Heart right ventricle (tissue), 16 donors: ENCODE results near the gene CKS1B. TPM values are rescaled to one million over a fixed set of nuclear protein-coding genes. Genes with fewer than 3 reads are reported as not detected.

Experiments used
- ATAC-seq, 8 donors: fragments of 200-7000 bp; cut with Tn5 transposase; one replicate each; pipeline ENCODE4 v1.9.1; 2020; ENCODE audit warnings: mild to moderate bottlenecking in 8 of 8, moderate library complexity in 8 of 8, moderate number of reproducible peaks in 1 of 8
- DNase-seq, 2 donors: peaks; one replicate each; pipeline ENCODE4 v3.0.0-alpha.2; 2020
- H3K27ac ChIP-seq, 10 donors: fragments of 200-600 bp; sonication (generic) in 2 of 10; one replicate each; pipeline versions ENCODE4 v1.5.0 to v1.8.0; 2020 to 2022; ENCODE audit warnings: mild to moderate bottlenecking in 3 of 10
- H3K27me3 ChIP-seq, 7 donors: fragments of 200-600 bp; one replicate each; pipeline ENCODE4 v1.8.0; 2021 to 2022; ENCODE audit warnings: mild to moderate bottlenecking in 2 of 7
- H3K36me3 ChIP-seq, 9 donors: fragments of 200-600 bp; sonication (generic) in 1 of 9; one replicate each; pipeline versions ENCODE4 v1.5.0 to v1.8.0; 2020 to 2022; ENCODE audit warnings: mild to moderate bottlenecking in 2 of 9
- H3K4me1 ChIP-seq, 9 donors: fragments of 200-600 bp; sonication (generic) in 1 of 9; one replicate each; pipeline versions ENCODE4 v1.5.0 to v1.8.0; 2020 to 2022; ENCODE audit warnings: mild to moderate bottlenecking in 4 of 9
- H3K4me3 ChIP-seq, 10 donors: fragments of 200-600 bp; sonication (generic) in 2 of 10; one replicate each; pipeline versions ENCODE4 v1.5.0 to v1.8.0; 2020 to 2022; ENCODE audit warnings: mild to moderate bottlenecking in 7 of 10, moderate library complexity in 2 of 10
- H3K9me3 ChIP-seq, 11 donors: fragments of 200-600 bp in 10 of 11; sonication (generic) in 2 of 11; one replicate each; pipeline versions ENCODE4 v1.5.0 to v1.8.0; 2013 to 2022; ENCODE audit warnings: mild to moderate bottlenecking in 2 of 11, control low read depth in 1 of 11, moderate library complexity in 1 of 11
- CTCF ChIP-seq, 9 donors: fragments of 200-600 bp; sonication (generic) in 2 of 9; IDR thresholded peaks; one replicate each; pipeline versions ENCODE4 v1.5.0 to v1.8.0; 2021 to 2022; ENCODE audit warnings: antibody characterized with exemption in 9 of 9, mild to moderate bottlenecking in 5 of 9, moderate library complexity in 1 of 9
- WGBS, 2 donors: extraction: QIAGEN DNeasy Blood & Tissue Kit; methylation state at CpG; one replicate each; pipeline ENCODE4 v1.1.7; 2013; ENCODE audit warnings: inconsistent platforms in 1 of 2; 5-methylcytosine and 5-hydroxymethylcytosine counted together
- intact Hi-C, 10 donors: fragments of 100-400 bp; cut with DNase I; formaldehyde crosslinking; loops; one replicate each; pipeline versions ENCODE4 v1.11.1 to v1.14.2; 2022
- polyA plus RNA-seq, 2 donors: library from polyadenylated mRNA; stranded (reverse); fragments of 200-250 nt; gene quantifications; one replicate each; pipeline ENCODE4 v1.2.3, GENCODE V29; 2013
- total RNA-seq, 10 donors: library from RNA; stranded (reverse); fragmentation: NEBNext Ultra II Directional in 3 of 10; extraction: Animal tissue kit (Norgen Biotek cat#: 25700) in 3 of 10; gene quantifications; one replicate each; pipeline versions ENCODE4 v1.2.1 to v1.2.4, GENCODE V29; 2021 to 2023
- donor health status: Arrhythmogenic right ventricular cardiomyopathy.
- donor health status: ischemic (EF 13 %, LVEDD 7.1; RV severe dilation, severe dysfunction).
- donor health status: healthy with polysubstance abuse.
- donor health status: DM: no; HTN: yes; CAD: no.
- donor health status: DM: no; HTN: no; CAD: no.
- donor health status: ischemic (EF 25% LVEDD 6.9; RV normal size, moderate dysfunction).
- donor health status: ischemic (EF 25% LVEDD 5.7; RV mildly dilated, moderate dysfunction).
- donor health status: healthy.
- donor health status: DM: yes; HTN: yes; CAD: no.
- donor health status: Ischemic cardiomyopathy.
- donor health status: ischemic (EF 35%, LVEDD 5.7; RV mildly dilated, moderate dysfunction).
- donor health status: nonischemic (EF 11% LVEDD 7.7; RV severe dilation, severe dysfunction).
- donor health status: DM: yes; HTN: yes; CAD: no.
- donor health status: PGD.
- donor health status: ischemic (EF 29% LVEDD 5.4; RV normal size, mild dysfunction).
- donor health status: nonischemic (EF 23%, LVEDD 6.1; RV moderate dilation, normal function).

CKS1B gene
- total and polyA plus RNA-seq, 12 donors = 4.6 to 36.7 (median 17.5) TPM

- H3K27ac ChIP-seq = peak overlapping the region in 8 of 10 donors; percentile 69 to 84 (median 80)
- peaks cover 15 to 60% (median 49%) of the 10 kb centered on the region in 9 donors for H3K4me1 ChIP-seq
- no peak for TF ChIP-seq CTCF (IDR thresholded peaks at IDR 0.05)
- H3K27me3 ChIP-seq = no peaks in the 10 kb centered on the region
- no peaks in the 10 kb centered on the region for H3K9me3 ChIP-seq
- peaks cover 0 to 39% (median 15%) of the 10 kb centered on the region in 9 donors for H3K36me3 ChIP-seq
- 11 to 16% methylated on average over 4 of the region's 4 CpGs for WGBS, 2 donors
- peak in 1 of 8 donors; percentile 2 for ATAC-seq
- peak overlapping the region; percentile 26 to 74 (median 60) for H3K4me3 ChIP-seq
- intact Hi-C loops = loop anchor here in 3 of 10 donors (5.0 to 10.0 kb wide), 3 partner anchors 60 to 97 kb away; partner anchors contain the start of gene ADAM15 (in 1 of the 3)
- no peak for DNase-seq
These were observed 19.3 kb upstream of the CKS1B start for GRCh38 chr1:154955039-154955717.

GRCh38 chr1:154955718-154956543, 18.6 kb upstream of the CKS1B start, which contains the start of gene PBXIP1:
PBXIP1 (minus strand) TSS chr1:154956099; CDS start chr1:154953721, 2,378 bp downstream.
- Histone ChIP-seq H3K27ac (peak within 1 kb of the TSS in 9 of 10 donors; percentile 69 to 84 (median 80)), H3K9me3 (no peaks in the 10 kb centered on the region), H3K36me3 (peaks cover 0 to 31% (median 15%) of the 10 kb centered on the region in 9 donors), H3K4me3 (peak within 1 kb of the TSS; percentile 26 to 74 (median 60)), H3K4me1 (peaks cover 15 to 68% (median 57%) of the 10 kb centered on the region in 9 donors), H3K27me3 (no peaks in the 10 kb centered on the region)
- intact Hi-C loops = loop anchor here in 3 of 10 donors (5.0 to 10.0 kb wide), 3 partner anchors 59 to 96 kb away; partner anchors contain the start of gene ADAM15 (in 1 of the 3)
- peak in 1 of 2 donors; percentile 91 for DNase-seq
- WGBS, 2 donors = 0 to 1% methylated on average over 18 of the region's 18 CpGs
- TF ChIP-seq CTCF (IDR thresholded peaks at IDR 0.05) = peak in 5 of 9 donors; percentile 21 to 47 (median 34)
- ATAC-seq = peak; percentile 70 to 94 (median 88)

- no peaks in the 10 kb centered on the region for H3K27me3 ChIP-seq
- intact Hi-C loops = loop anchor here in 3 of 10 donors (5.0 to 10.0 kb wide), 3 partner anchors 58 to 96 kb away; partner anchors contain the start of gene ADAM15 (in 1 of the 3)
- peak overlapping the region in 9 of 10 donors; percentile 69 to 84 (median 80) for H3K27ac ChIP-seq
- DNase-seq (peak in 1 of 2 donors; percentile 48), ATAC-seq (peak in 6 of 8 donors; percentile 3 to 45 (median 29))
- WGBS, 2 donors = 1 to 8% methylated on average over 6 of the region's 6 CpGs
- H3K4me1 ChIP-seq = peaks cover 15 to 71% (median 58%) of the 10 kb centered on the region in 9 donors
- H3K4me3 ChIP-seq = peak overlapping the region; percentile 26 to 74 (median 60)
- TF ChIP-seq CTCF (IDR thresholded peaks at IDR 0.05) = no peak
- H3K9me3 ChIP-seq = no peaks in the 10 kb centered on the region
- H3K36me3 ChIP-seq = peaks cover 0 to 25% (median 15%) of the 10 kb centered on the region in 9 donors
These were observed 17.9 kb upstream of the CKS1B start for GRCh38 chr1:154956544-154956941.
